ENCODE measurements around the gene FAM169A. TPM values are rescaled to one million over a fixed set of nuclear protein-coding genes. Genes with fewer than 3 reads are reported as not detected.

Gene FAM169A
- total RNA-seq, 1 donor = under 0.01 TPM

DNA sequence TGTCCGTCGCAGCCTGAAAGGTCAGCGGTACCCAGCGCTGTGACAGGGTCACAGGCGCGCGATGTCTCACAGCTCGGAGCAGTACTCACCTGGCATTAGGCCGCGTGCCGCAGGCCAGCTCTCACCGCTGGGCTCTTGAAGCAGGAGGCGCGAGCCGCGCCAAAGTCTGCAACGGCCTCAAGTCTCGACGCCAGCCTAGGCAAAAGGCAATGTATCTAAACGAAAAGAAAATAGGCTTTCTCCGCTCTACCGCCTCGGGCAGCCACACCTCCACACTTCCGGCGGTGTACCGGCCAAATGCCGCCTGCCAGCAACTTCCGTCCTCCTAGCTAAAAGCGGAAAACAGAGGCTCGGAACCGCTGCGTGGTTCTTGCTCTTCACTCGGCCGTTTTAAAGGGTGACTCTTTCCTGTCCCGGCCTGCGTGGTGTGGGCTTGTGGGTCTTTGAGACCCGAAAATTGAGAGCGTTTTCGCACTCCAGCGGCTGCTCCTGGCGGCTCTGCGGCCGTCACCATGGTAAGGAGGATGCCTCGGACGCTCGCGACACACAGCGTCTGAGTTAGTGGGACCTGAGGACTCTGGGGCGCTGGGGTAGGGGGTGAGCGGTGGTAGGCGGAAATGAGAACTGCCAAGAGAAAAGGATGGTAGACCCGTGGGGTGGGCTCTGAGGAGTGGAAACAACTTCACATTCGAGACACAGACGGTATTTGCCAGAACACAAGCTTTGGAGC, 99.2 kb downstream of the FAM169A start, which contains the start of the genes GFM2 and NSA2:
Gene GFM2, minus strand, starts transcription at position 269 of the 730 bp plus-strand sequence. CDS start 3,375 bp downstream, outside the sequence.
Gene NSA2, plus strand, starts transcription at position 401 of the 730 bp plus-strand sequence. Its CDS starts 112 bp downstream, at position 513.
- peak within 1 kb of the TSS; percentile 98 for H3K4me3 ChIP-seq (ENCODE audit: low read depth, low read length)
- TF ChIP-seq, protein P1, sequence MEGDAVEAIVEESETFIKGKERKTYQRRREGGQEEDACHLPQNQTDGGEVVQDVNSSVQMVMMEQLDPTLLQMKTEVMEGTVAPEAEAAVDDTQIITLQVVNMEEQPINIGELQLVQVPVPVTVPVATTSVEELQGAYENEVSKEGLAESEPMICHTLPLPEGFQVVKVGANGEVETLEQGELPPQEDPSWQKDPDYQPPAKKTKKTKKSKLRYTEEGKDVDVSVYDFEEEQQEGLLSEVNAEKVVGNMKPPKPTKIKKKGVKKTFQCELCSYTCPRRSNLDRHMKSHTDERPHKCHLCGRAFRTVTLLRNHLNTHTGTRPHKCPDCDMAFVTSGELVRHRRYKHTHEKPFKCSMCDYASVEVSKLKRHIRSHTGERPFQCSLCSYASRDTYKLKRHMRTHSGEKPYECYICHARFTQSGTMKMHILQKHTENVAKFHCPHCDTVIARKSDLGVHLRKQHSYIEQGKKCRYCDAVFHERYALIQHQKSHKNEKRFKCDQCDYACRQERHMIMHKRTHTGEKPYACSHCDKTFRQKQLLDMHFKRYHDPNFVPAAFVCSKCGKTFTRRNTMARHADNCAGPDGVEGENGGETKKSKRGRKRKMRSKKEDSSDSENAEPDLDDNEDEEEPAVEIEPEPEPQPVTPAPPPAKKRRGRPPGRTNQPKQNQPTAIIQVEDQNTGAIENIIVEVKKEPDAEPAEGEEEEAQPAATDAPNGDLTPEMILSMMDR (IDR thresholded peaks at IDR 0.05; ENCODE audit: insufficient read depth, low read length) = no peak
- DNase-seq (ENCODE audit: low read depth) = peak; percentile 95

DNA sequence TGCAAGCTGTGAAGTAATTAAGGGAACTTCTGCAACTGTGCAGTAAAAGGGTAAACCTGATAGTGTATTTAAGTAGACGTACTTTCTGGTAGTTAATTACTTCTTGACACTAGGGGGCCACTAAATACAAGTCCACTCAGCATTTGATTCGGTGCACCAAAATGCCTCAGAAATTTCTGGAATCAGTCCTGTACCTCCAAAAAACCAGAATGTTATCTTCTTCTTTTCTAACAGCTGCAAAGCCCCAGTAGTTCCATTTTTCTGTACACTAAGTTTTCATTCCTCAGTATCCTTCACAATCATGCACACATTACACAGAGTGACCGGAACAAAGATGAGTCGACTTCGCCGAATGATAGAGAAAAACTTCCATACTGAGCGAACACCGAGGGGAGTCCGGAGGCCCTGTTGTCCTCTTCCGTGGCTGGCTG, 99.8 kb downstream of the FAM169A start:
- TF ChIP-seq, protein P1 (IDR thresholded peaks at IDR 0.05; ENCODE audit: insufficient read depth, low read length) = peak; percentile 34
- H3K4me3 ChIP-seq (ENCODE audit: low read depth, low read length) = peak overlapping the region; percentile 98
- peak; percentile 57 for DNase-seq (ENCODE audit: low read depth)

DNA sequence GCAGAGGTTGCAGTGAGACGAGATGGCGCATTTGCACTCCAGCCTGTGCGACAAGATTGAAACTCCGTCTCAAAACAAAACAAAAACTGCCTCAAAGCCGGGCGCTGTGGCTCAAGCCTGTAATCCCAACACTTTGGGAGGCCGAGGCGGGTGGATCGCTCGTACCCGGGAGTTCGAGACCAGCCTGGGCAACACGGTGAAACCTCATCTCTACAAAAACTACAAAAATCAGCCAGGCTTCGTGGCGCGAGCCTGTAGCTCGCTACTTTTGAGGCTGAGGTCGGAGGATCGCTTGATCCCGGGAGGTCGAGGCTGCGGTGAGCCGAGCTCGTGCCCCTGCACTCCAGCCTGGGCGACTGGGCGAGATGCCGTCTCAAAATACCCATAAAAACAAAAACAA, 100.3 kb downstream of the FAM169A start:
- no peak for DNase-seq (ENCODE audit: low read depth)
- peak overlapping the region; percentile 98 for H3K4me3 ChIP-seq (ENCODE audit: low read depth, low read length)
- TF ChIP-seq, protein P1 (IDR thresholded peaks at IDR 0.05; ENCODE audit: insufficient read depth, low read length) = no peak

DNA sequence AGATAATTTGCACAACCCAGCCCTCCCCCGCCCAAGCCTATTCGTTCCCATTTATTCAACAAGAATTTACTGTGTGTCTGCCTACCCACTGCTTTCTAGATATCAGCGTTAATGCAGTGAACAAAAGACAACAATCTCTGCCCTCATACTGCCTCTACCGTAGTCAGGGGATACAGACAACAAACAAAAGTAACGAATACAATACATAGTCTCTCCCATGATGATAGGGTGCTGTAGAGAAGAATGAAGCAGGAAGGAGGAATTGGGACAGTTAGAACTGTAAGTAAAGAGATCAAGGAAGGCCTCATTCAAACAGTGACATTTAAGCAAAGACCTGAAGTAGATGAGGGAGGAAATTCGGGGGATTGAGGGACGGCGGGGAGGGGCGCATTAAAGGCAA, 101.0 kb downstream of the FAM169A start:
- no peak for DNase-seq (ENCODE audit: low read depth)
- TF ChIP-seq, protein P1 (IDR thresholded peaks at IDR 0.05; ENCODE audit: insufficient read depth, low read length) = no peak
- no peak overlapping the region for H3K4me3 ChIP-seq (ENCODE audit: low read depth, low read length)

DNA sequence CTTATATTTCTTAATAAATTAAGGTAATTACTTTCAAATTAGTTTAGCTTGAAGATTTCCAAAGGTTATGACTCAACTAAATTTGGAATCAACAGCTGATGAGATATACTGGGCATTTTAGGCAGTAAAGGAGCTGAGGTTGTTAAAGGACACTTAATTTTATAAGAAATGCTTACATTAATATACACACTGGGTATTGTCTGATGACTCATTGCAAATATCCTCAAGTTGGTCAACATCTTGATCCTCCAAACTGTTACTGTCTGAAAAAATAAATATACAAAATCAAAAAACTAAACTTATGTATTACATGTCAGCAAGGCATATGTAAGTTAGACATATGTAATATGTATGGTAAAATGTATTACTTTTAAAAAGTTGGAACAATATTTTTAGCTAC, 102.7 kb downstream of the FAM169A start:
- H3K4me3 ChIP-seq (ENCODE audit: low read depth, low read length) = no peak overlapping the region
- TF ChIP-seq, protein P1 (IDR thresholded peaks at IDR 0.05; ENCODE audit: insufficient read depth, low read length) = no peak
- DNase-seq (ENCODE audit: low read depth) = no peak

DNA sequence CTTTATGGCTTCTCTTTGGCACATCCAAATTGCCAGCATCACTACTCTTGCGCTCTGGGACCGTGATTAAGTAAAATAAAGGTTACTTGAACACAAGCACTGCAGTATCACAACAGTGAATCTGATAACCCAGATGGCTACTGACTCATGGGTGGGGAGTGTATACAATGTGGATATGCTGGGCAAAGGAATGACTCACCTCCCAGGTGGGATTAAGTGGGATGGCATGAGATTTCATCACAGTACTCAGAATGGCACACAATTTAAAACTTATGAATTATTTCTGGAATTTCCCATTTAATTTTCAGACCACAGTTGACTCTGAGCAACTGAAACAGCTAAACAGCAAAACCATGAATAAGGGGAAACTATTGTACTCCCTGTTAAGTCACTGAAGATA, 103.6 kb downstream of the FAM169A start:
- DNase-seq (ENCODE audit: low read depth) = peak; percentile 58
- H3K4me3 ChIP-seq (ENCODE audit: low read depth, low read length) = no peak overlapping the region
- TF ChIP-seq, protein P1 (IDR thresholded peaks at IDR 0.05; ENCODE audit: insufficient read depth, low read length) = no peak

Measured in fibroblast of the aortic adventitia (primary cell).